HCT116 (cell line): ENCODE data around the gene GEMIN4. TPM values are rescaled to one million over a fixed set of nuclear protein-coding genes. Genes with fewer than 3 reads are reported as not detected.
A peak's percentile ranks its signal among the peaks of the same experiment; 100 is the strongest.
"Not testable (repeated sequence)": the region's sequence is repeated elsewhere in the genome, so short reads cannot be mapped to it uniquely, and the experiment has no call there.

Experiments used
- ATAC-seq: fragments of 200-7000 bp; cut with Tn5 transposase; 2 replicates; pipeline ENCODE4 v1.9.1; 2020; ENCODE audit warnings: mild to moderate bottlenecking, moderate library complexity
- BruUV-seq: library from RNA; stranded (reverse); fragments of 400-500 nt; replicated peaks from 2 replicates; lab custom pipeline; 2021; lab: Mats Ljungman, UMichigan
- CTCF ChIA-PET: fragments of 300-600 bp; sonication (Branson Sonifier 250); formaldehyde crosslinking; loops from one replicate; lab custom pipeline; 2021; ENCODE audit warnings: antibody characterized with exemption; lab: Charles Lee
- POLR2A ChIA-PET: fragments of 300-600, 350-600 bp; sonication (Branson Sonifier 250); formaldehyde crosslinking; loops from one replicate; lab custom pipeline; 2021; ENCODE audit warnings: antibody characterized with exemption; lab: Charles Lee
- RAD21 ChIA-PET, 2 experiments: fragments of 300-600 bp; sonication (Branson Sonifier 250); formaldehyde crosslinking; loops; one replicate each; lab custom pipeline; 2023; ENCODE audit warnings: low total read pairs in 2 of 2; ENCODE audit not compliant: uncharacterized antibody in 2 of 2, unreplicated experiment in 2 of 2, low non-redundant PET in 1 of 2; lab: Charles Lee
- DNase-seq: peaks from one replicate; pipeline ENCODE4 v3.0.0-alpha.2; 2010; ENCODE audit warnings: low read depth, low spot score
- H2AFZ ChIP-seq: fragments of 200-600 bp; shearing (Covaris generic), sonication (generic); 2 replicates; pipeline ENCODE4 v1.6.1; 2017; ENCODE audit warnings: low read depth, mixed run types, mixed read lengths, antibody characterized with exemption, low read length; ENCODE audit not compliant: poor library complexity, severe bottlenecking
- H3K27ac ChIP-seq: 2 replicates; pipeline ENCODE4 v1.5.1; 2012; ENCODE audit warnings: low read depth, low read length
- H3K27me3 ChIP-seq: fragments of 200-600 bp; sonication (generic); 2 replicates; pipeline ENCODE4 v1.6.1; 2016; ENCODE audit warnings: mixed run types, low read length, mixed read lengths; ENCODE audit not compliant: insufficient read depth
- H3K36me3 ChIP-seq, 2 experiments: fragments of 200-500 bp in 1 of 2; fragments of 200-600 bp in 1 of 2; sonication (Bioruptor generic) in 1 of 2; sonication (generic) in 1 of 2; 2 replicates each; pipeline versions ENCODE4 v1.5.1 to v1.6.1; 2014 to 2016; ENCODE audit warnings: low read length in 2 of 2, inconsistent platforms in 1 of 2, mixed read lengths in 1 of 2, mixed run types in 1 of 2; ENCODE audit not compliant: insufficient read depth in 2 of 2, control insufficient read depth in 1 of 2
- H3K4me1 ChIP-seq, 2 experiments: fragments of 200-600 bp in 1 of 2; sonication (generic) in 1 of 2; 2 replicates each; pipeline versions ENCODE4 v1.5.1 to v1.6.1; 2012 to 2017; ENCODE audit warnings: low read length in 2 of 2, inconsistent platforms in 1 of 2, mild to moderate bottlenecking in 1 of 2, mixed read lengths in 1 of 2, mixed run types in 1 of 2, moderate library complexity in 1 of 2; ENCODE audit not compliant: insufficient read depth in 2 of 2, control insufficient read depth in 1 of 2
- H3K4me2 ChIP-seq: fragments of 200-600 bp; sonication (generic); 2 replicates; pipeline ENCODE4 v1.6.1; 2017; ENCODE audit warnings: mixed run types, low read length, mixed read lengths
- H3K4me3 ChIP-seq, 2 experiments: fragments of 200-600 bp in 1 of 2; sonication (generic) in 1 of 2; replicated peaks in 1 of 2; 2 replicates each; pipeline ENCODE4 v1.5.1; 2011 to 2016; ENCODE audit warnings: low read length in 2 of 2, control low read depth in 1 of 2, low read depth in 1 of 2, mild to moderate bottlenecking in 1 of 2, mixed read lengths in 1 of 2, mixed run types in 1 of 2
- H3K79me2 ChIP-seq: fragments of 200-600 bp; sonication (generic); 2 replicates; pipeline ENCODE4 v1.6.1; 2017; ENCODE audit warnings: mild to moderate bottlenecking, mixed run types, low read length, moderate library complexity, mixed read lengths; ENCODE audit not compliant: insufficient read depth
- H3K9ac ChIP-seq: fragments of 200-600 bp; sonication (generic); 2 replicates; pipeline ENCODE4 v1.6.1; 2016; ENCODE audit warnings: low read length, mixed read lengths
- H3K9me2 ChIP-seq: fragments of 200-600 bp; sonication (generic), shearing (Covaris generic); 2 replicates; pipeline ENCODE4 v1.6.1; 2017; ENCODE audit warnings: mixed run types, mild to moderate bottlenecking, moderate library complexity; ENCODE audit not compliant: insufficient read depth
- H3K9me3 ChIP-seq, 2 experiments: fragments of 200-500 bp in 1 of 2; fragments of 200-600 bp in 1 of 2; sonication (Bioruptor generic) in 1 of 2; sonication (generic) in 1 of 2; 2 replicates each; pipeline ENCODE4 v1.6.1; 2014 to 2017; ENCODE audit warnings: low read length in 2 of 2, mixed read lengths in 2 of 2, inconsistent platforms in 1 of 2, low read depth in 1 of 2, mild to moderate bottlenecking in 1 of 2, mixed run types in 1 of 2, moderate library complexity in 1 of 2; ENCODE audit not compliant: control insufficient read depth in 1 of 2, insufficient read depth in 1 of 2
- H4K20me1 ChIP-seq: fragments of 200-600 bp; sonication (generic), shearing (Covaris generic); 2 replicates; pipeline ENCODE4 v1.6.1; 2017; ENCODE audit warnings: mixed run types, mild to moderate bottlenecking, moderate library complexity; ENCODE audit not compliant: insufficient read depth
- intact Hi-C: fragments of 100-400 bp; cut with micrococcal nuclease; formaldehyde crosslinking; loops from 2 replicates; pipeline ENCODE4 v1.10.0; 2022
- total RNA-seq: library from RNA; stranded (reverse); gene quantifications from one replicate; pipeline ENCODE4 v1.2.1, GENCODE V29; 2021; ENCODE audit not compliant: unreplicated experiment

Gene GEMIN4
- total RNA-seq, 1 experiment from 2014 or later, result 53.2 TPM

GRCh38 chr17:790874-791247 is 38.8 kb upstream of the GEMIN4 start:
- Histone ChIP-seq H3K4me1 (peaks cover 0 to 11% of the 10 kb centered on the region in 2 experiments; a peak in 2 of 4 replicates), H3K36me3 (peaks cover 8 to 34% of the 10 kb centered on the region in 2 experiments; a peak in 3 of 4 replicates), H3K79me2 (peaks cover 30% of the 10 kb centered on the region)
- H3K4me3 ChIP-seq, DNase-seq, H4K20me1 ChIP-seq, RAD21 ChIA-PET, intact Hi-C loops, H3K27me3 ChIP-seq, H3K4me2 ChIP-seq, H3K9me3 ChIP-seq, H3K9ac ChIP-seq, H2AFZ ChIP-seq, H3K9me2 ChIP-seq, H3K27ac ChIP-seq, BruUV-seq, POLR2A ChIA-PET, ATAC-seq: not testable (repeated sequence)
- CTCF ChIA-PET, result interaction anchor here (1.6 to 2.1 kb wide), 2 partner anchors 190 to 206 kb away, joined by 7 to 8 read pairs; partner anchors contain the start of gene TIMM22

- RAD21 ChIA-PET, H3K4me3 ChIP-seq, H2AFZ ChIP-seq, DNase-seq, H4K20me1 ChIP-seq, H3K4me2 ChIP-seq, POLR2A ChIA-PET, BruUV-seq, H3K9ac ChIP-seq, intact Hi-C loops, H3K27me3 ChIP-seq, H3K9me2 ChIP-seq, H3K9me3 ChIP-seq, H3K27ac ChIP-seq, H3K4me1 ChIP-seq: not testable (repeated sequence)
- CTCF ChIA-PET, result interaction anchor here (1.6 to 2.1 kb wide), 2 partner anchors 191 to 206 kb away, joined by 7 to 8 read pairs; partner anchors contain the start of gene TIMM22
- peaks cover 36% of the 10 kb centered on the region for H3K79me2 ChIP-seq
- peak; percentile 65 for ATAC-seq
- peaks cover 8 to 34% of the 10 kb centered on the region in 2 experiments; a peak in 3 of 4 replicates for H3K36me3 ChIP-seq
Measured at GRCh38 chr17:789931-790873, 38.1 kb upstream of the GEMIN4 start.
